HepG2 (cell line): ENCODE data around the gene AGPAT2. TPM values are rescaled to one million over a fixed set of nuclear protein-coding genes. Genes with fewer than 3 reads are reported as not detected.

Experiments used
- ATAC-seq: fragments of 200-7000 bp; cut with Tn5 transposase; 3 replicates; pipeline ENCODE4 v1.9.1; 2020; ENCODE audit warnings: mild to moderate bottlenecking, moderate library complexity
- BruUV-seq: library from RNA; stranded (reverse); fragments of 400-500 nt; replicated peaks from 2 replicates; lab custom pipeline; 2021; lab: Mats Ljungman, UMichigan
- CTCF ChIA-PET: fragments of 300-600 bp; formaldehyde crosslinking; extraction: SDS; loops from one replicate; lab custom pipeline; 2021; ENCODE audit warnings: low total read pairs, inconsistent platforms, low intra/inter-chr PET ratio; lab: Yijun Ruan, JAX
- POLR2A ChIA-PET: fragments of 350-600 bp; sonication (Branson Sonifier 250); formaldehyde crosslinking; loops from one replicate; lab custom pipeline; 2020; ENCODE audit warnings: antibody characterized with exemption, inconsistent platforms; lab: Yijun Ruan, JAX
- DNase-seq: peaks from one replicate; pipeline ENCODE4 v3.0.0-alpha.2; 2015; ENCODE audit warnings: low spot score
- FAIRE-seq: peaks from 3 replicates; lab custom pipeline; 2011; peaks lifted over from hg19 to GRCh38; lab: Jason Lieb, UNC
- H2AFZ ChIP-seq: one replicate; pipeline ENCODE4 v1.6.1; 2011; ENCODE audit warnings: low read length, inconsistent platforms
- H3K27ac ChIP-seq: fragments of 300-600 bp; 3 replicates; pipeline ENCODE4 v1.8.0; 2011; ENCODE audit warnings: mixed run types, mild to moderate bottlenecking, mixed read lengths, low read length, inconsistent platforms; ENCODE audit not compliant: insufficient read depth; ENCODE audit errors: extremely low read length
- H3K27me3 ChIP-seq, 2 experiments: fragments of 200-600 bp in 1 of 2; 2 replicates in 1 of 2; 3 replicates in 1 of 2; pipeline versions ENCODE4 v1.6.0 to v1.8.0; 2011; ENCODE audit warnings: low read length in 2 of 2, mild to moderate bottlenecking in 2 of 2, moderate library complexity in 2 of 2, inconsistent platforms in 1 of 2; ENCODE audit not compliant: insufficient read depth in 2 of 2, control insufficient read depth in 1 of 2
- H3K36me3 ChIP-seq, 2 experiments: fragments of 200-600 bp in 1 of 2; replicated peaks in 1 of 2; 2 replicates in 1 of 2; 3 replicates in 1 of 2; pipeline versions ENCODE4 v1.5.1 to v1.8.0; 2011; ENCODE audit warnings: low read length in 2 of 2, inconsistent platforms in 1 of 2; ENCODE audit not compliant: insufficient read depth in 2 of 2, control insufficient read depth in 1 of 2
- H3K4me1 ChIP-seq: 2 replicates; pipeline ENCODE4 v1.5.1; 2012; ENCODE audit warnings: low read length, inconsistent platforms; ENCODE audit not compliant: insufficient read depth
- H3K4me2 ChIP-seq: 2 replicates; pipeline ENCODE4 v1.6.0; 2011; ENCODE audit warnings: low read depth, low read length, inconsistent platforms
- H3K4me3 ChIP-seq, 3 experiments: fragments of 200-600 bp in 1 of 3; sonication (generic), shearing (Covaris generic) in 1 of 3; replicated peaks in 1 of 3; 2 replicates each; pipeline ENCODE4 v1.5.1; 2011 to 2016; ENCODE audit warnings: low read length in 3 of 3, inconsistent platforms in 2 of 3, low read depth in 2 of 3, mild to moderate bottlenecking in 2 of 3, control low read depth in 1 of 3, mixed read lengths in 1 of 3; ENCODE audit not compliant: insufficient read depth in 1 of 3
- H3K79me2 ChIP-seq: one replicate; pipeline ENCODE4 v1.6.1; 2011; ENCODE audit warnings: low read length, inconsistent platforms; ENCODE audit not compliant: insufficient read depth
- H3K9ac ChIP-seq: 2 replicates; pipeline ENCODE4 v1.6.0; 2011; ENCODE audit warnings: mild to moderate bottlenecking, low read depth, low read length, inconsistent platforms; ENCODE audit not compliant: insufficient read depth
- H3K9me3 ChIP-seq: 2 replicates; pipeline ENCODE4 v1.5.1; 2012; ENCODE audit warnings: mild to moderate bottlenecking, low read length
- H4K20me1 ChIP-seq: 2 replicates; pipeline ENCODE4 v1.6.0; 2011; ENCODE audit warnings: inconsistent platforms, mild to moderate bottlenecking, low read length, moderate library complexity; ENCODE audit not compliant: insufficient read depth
- JDP2 ChIP-seq: sonication (generic); formaldehyde crosslinking; IDR thresholded peaks from 2 replicates; pipeline ENCODE4 v1.8.1; 2022; ENCODE audit warnings: missing genetic modification reagents, borderline replicate concordance
- MAZ ChIP-seq, 2 experiments: sonication (generic) in 1 of 2; formaldehyde crosslinking in 1 of 2; IDR thresholded peaks; 2 replicates each; pipeline versions ENCODE4 v1.5.0 to v1.6.1; 2012 to 2020; ENCODE audit warnings: low read depth in 2 of 2, mild to moderate bottlenecking in 2 of 2, borderline replicate concordance in 1 of 2, improper control_type of control experiment in 1 of 2, low read length in 1 of 2, missing genetic modification reagents in 1 of 2, moderate library complexity in 1 of 2
- MYC ChIP-seq: sonication (generic); formaldehyde crosslinking; IDR thresholded peaks from 2 replicates; pipeline ENCODE4 v1.9.0; 2021; ENCODE audit warnings: missing genetic modification reagents, borderline replicate concordance
- ZFP1 ChIP-seq: IDR thresholded peaks from 2 replicates; pipeline ENCODE4 v1.6.1; 2016
- ZFP90 ChIP-seq: sonication (generic); formaldehyde crosslinking; IDR thresholded peaks from 2 replicates; pipeline ENCODE4 v1.8.0; 2022; ENCODE audit warnings: missing genetic modification reagents, mild to moderate bottlenecking, inconsistent platforms, borderline replicate concordance
- ZFX ChIP-seq: sonication (generic); formaldehyde crosslinking; IDR thresholded peaks from 2 replicates; pipeline ENCODE4 v1.4.0; 2020; ENCODE audit warnings: mild to moderate bottlenecking, low read depth, missing genetic modification reagents, moderate library complexity
- whole genome bisulfite sequencing: methylation state at CpG from one replicate; pipeline ENCODE4 v1.1.6; 2017; ENCODE audit warnings: low lambda C conversion rate; 5-methylcytosine and 5-hydroxymethylcytosine counted together
- in situ Hi-C: cut with HindIII; loops from 2 replicates; pipeline ENCODE4 v1.10.0; 2017; ENCODE audit warnings: low pct_unique_long_range_greater_than_20kb; ENCODE audit not compliant: extremely low pct_ligation_motif_present
- intact Hi-C: fragments of 100-400 bp; cut with micrococcal nuclease; formaldehyde crosslinking; loops from one replicate; pipeline ENCODE4 v1.10.0; 2022; ENCODE audit not compliant: unreplicated experiment
- polyA plus RNA-seq, 8 experiments: library from polyadenylated mRNA; depleted of rRNA in 3 of 8; stranded (reverse) in 7 of 8; unstranded in 1 of 8; fragments of >200 nt; fragmentation: Illumina TruSeq in 4 of 8; extraction: Trizol in 4 of 8; gene quantifications; 2 replicates each; pipeline versions ENCODE4 v1.2.1 to v1.2.3, GENCODE V29; 2011 to 2016; ENCODE audit warnings: low read depth in 4 of 8, missing spikeins in 1 of 8, mixed read lengths in 1 of 8; ENCODE audit not compliant: insufficient read depth in 1 of 8
- total RNA-seq, 5 experiments: library from RNA; depleted of rRNA; stranded (reverse); fragments of >200 nt; fragmentation: Illumina TruSeq; extraction: Trizol; gene quantifications; 2 replicates each; pipeline ENCODE4 v1.2.3, GENCODE V29; 2016; ENCODE audit warnings: low read depth in 1 of 5
- TF ChIP-seq, protein P1 (sequence below): sonication (generic); formaldehyde crosslinking; IDR thresholded peaks from 2 replicates; pipeline ENCODE4 v1.5.0; 2020; ENCODE audit warnings: missing genetic modification reagents

AGPAT2 gene
- total and polyA plus RNA-seq, 2 of the 13 experiments (the other 11 are each of a cell fraction or from before 2014, with no cell fraction given), result 3.9 to 25.8 TPM

DNA sequence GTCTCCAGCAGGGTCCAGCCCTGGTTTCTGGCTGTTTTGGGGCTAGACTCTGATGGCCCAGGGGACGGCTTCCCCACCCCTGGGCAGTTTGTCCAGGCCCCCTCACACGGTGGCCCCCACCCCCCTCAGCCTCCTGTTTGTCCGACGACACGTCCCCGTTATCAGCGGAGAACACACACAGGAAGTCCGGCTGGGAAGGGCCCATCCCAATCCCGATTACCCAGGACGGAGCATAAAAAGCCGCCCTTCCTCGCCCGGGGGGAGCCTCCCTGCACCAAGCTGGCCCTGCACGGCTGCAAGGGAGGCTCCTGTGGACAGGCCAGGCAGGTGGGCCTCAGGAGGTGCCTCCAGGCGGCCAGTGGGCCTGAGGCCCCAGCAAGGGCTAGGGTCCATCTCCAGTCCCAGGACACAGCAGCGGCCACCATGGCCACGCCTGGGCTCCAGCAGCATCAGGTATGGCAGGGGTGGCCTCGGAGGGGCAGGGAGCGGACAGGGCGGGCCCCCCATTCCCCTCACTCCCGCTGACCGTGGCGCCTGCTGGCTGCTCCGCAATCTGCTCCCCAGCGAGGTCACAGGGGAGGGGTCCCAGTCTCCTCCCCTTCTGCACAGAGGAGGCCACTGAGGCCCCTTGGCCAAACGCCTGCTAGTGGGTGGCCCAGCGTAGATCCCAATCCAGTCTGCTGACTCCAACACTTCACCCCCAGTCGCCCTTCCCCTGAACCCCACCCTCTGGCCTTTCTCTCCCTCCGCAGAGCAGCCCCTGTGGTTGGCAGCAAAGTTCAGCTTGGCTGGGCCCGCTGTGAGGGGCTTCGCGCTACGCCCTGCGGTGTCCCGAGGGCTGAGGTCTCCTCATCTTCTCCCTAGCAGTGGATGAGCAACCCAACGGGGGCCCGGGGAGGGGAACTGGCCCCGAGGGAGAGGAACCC lies 24.3 kb downstream of the AGPAT2 start, which contains the start of gene EGFL7:
TSS of gene EGFL7 (plus strand) at position 261 of the 926 bp plus-strand sequence. CDS start 5,367 bp downstream, outside the sequence.
- CTCF ChIA-PET, result no interaction called here

More for the DNA sequence above, 24.3 kb downstream of the AGPAT2 start, which contains the start of gene EGFL7:
- no peak for DNase-seq
- no peaks in the 10 kb centered on the region for H3K9me3 ChIP-seq
- ATAC-seq, result no peak
- TF ChIP-seq JDP2 (CRISPR knock-in tag) (no peak), MYC (no peak), ZFP90 (0 out of 2 replicates have a peak, but pooled peaks have one; percentile 18), ZFX (CRISPR knock-in tag) (peak; percentile 15; the same call in 1 of the 2 replicates), MAZ (IDR thresholded peaks at IDR 0.05; ENCODE audit: borderline replicate concordance, low read depth, low read length) (no peak), MAZ (CRISPR knock-in tag; IDR thresholded peaks at IDR 0.05; ENCODE audit: low read depth) (no peak), ZFP1 (CRISPR knock-in tag) (no peak)
- TF ChIP-seq, protein P1, sequence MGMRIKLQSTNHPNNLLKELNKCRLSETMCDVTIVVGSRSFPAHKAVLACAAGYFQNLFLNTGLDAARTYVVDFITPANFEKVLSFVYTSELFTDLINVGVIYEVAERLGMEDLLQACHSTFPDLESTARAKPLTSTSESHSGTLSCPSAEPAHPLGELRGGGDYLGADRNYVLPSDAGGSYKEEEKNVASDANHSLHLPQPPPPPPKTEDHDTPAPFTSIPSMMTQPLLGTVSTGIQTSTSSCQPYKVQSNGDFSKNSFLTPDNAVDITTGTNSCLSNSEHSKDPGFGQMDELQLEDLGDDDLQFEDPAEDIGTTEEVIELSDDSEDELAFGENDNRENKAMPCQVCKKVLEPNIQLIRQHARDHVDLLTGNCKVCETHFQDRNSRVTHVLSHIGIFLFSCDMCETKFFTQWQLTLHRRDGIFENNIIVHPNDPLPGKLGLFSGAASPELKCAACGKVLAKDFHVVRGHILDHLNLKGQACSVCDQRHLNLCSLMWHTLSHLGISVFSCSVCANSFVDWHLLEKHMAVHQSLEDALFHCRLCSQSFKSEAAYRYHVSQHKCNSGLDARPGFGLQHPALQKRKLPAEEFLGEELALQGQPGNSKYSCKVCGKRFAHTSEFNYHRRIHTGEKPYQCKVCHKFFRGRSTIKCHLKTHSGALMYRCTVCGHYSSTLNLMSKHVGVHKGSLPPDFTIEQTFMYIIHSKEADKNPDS (CRISPR knock-in tag), result no peak
- H3K27me3 ChIP-seq, result peaks cover 32 to 90% of the 10 kb centered on the region in 2 experiments; a peak in 4 of 5 replicates
- WGBS, result 52% methylated on average over 12 of the region's 38 CpGs
- no TSS peak for BruUV-seq
- H3K4me1 ChIP-seq, result peaks cover 22% of the 10 kb centered on the region
- H3K9ac ChIP-seq, result no peak within 1 kb of the TSS
- in situ Hi-C loops, result no loop called here
- H3K36me3 ChIP-seq, result no peaks in the 10 kb centered on the region
- POLR2A ChIA-PET, result no interaction called here
- no peak within 1 kb of the TSS for H3K4me2 ChIP-seq
- H2AFZ ChIP-seq, result no peak within 1 kb of the TSS
- peak within 1 kb of the TSS in 1 of 3 experiments; percentile 26; a peak in 1 of 6 replicates for H3K4me3 ChIP-seq
- intact Hi-C loops, result no loop called here
- H3K27ac ChIP-seq, result no peak within 1 kb of the TSS
- no peaks in the 10 kb centered on the region for H3K79me2 ChIP-seq
- no peak for FAIRE-seq
- 0 out of 2 replicates have a peak, but pooled peaks cover 3% of the 10 kb centered on the region for H4K20me1 ChIP-seq
